Measurements from ENCODE around the gene ALG3. TPM values are rescaled to one million over a fixed set of nuclear protein-coding genes. Genes with fewer than 3 reads are reported as not detected.
"Not testable (repeated sequence)": the region's sequence is repeated elsewhere in the genome, so short reads cannot be mapped to it uniquely, and the experiment has no call there.

Gene ALG3
- total RNA-seq: 48.5 and 53.0 TPM in 2 replicates

- intact Hi-C loops (cut with micrococcal nuclease): loop anchor here (1.0 to 5.0 kb wide), 11 partner anchors 51 to 1456 kb away; partner anchors contain the start of genes ABCC5, ABCF3, AP2M1 and ATP11B
These were observed at the start of gene ALG3 for GRCh38 chr3:184248454-184249411. ALG3 (minus strand) TSS chr3:184248962; CDS start chr3:184248940, 22 bp downstream.

GRCh38 chr3:184296616-184297015 is 47.9 kb upstream of the ALG3 start:
- intact Hi-C loops (cut with micrococcal nuclease): no loop called here

- intact Hi-C loops (cut with micrococcal nuclease): no loop called here
These were observed 47.0 kb upstream of the ALG3 start for GRCh38 chr3:184295771-184296170.

- intact Hi-C loops (cut with micrococcal nuclease): no loop called here
These were observed 43.1 kb upstream of the ALG3 start for GRCh38 chr3:184291738-184292445.

- intact Hi-C loops (cut with micrococcal nuclease): no loop called here
These were observed 42.4 kb upstream of the ALG3 start for GRCh38 chr3:184291044-184291737.

- intact Hi-C loops (cut with micrococcal nuclease): no loop called here
These were observed 41.6 kb upstream of the ALG3 start for GRCh38 chr3:184290331-184290730.

GRCh38 chr3:184289426-184289938 is 40.7 kb upstream of the ALG3 start:
- intact Hi-C loops (cut with micrococcal nuclease): loop anchor here (1.0 to 2.0 kb wide), 2 partner anchors 63 to 394 kb away; no protein-coding TSS in a partner anchor

- intact Hi-C loops (cut with micrococcal nuclease): no loop called here
These were observed 35.9 kb upstream of the ALG3 start for GRCh38 chr3:184284696-184285095.

GRCh38 chr3:184283681-184284080 is 34.9 kb upstream of the ALG3 start:
- intact Hi-C loops (cut with micrococcal nuclease): no loop called here

GRCh38 chr3:184282941-184283340 is 34.2 kb upstream of the ALG3 start:
- intact Hi-C loops (cut with micrococcal nuclease): no loop called here

- intact Hi-C loops (cut with micrococcal nuclease): no loop called here
These were observed 28.6 kb upstream of the ALG3 start for GRCh38 chr3:184277366-184277765.

- intact Hi-C loops (cut with micrococcal nuclease): no loop called here
These were observed 27.5 kb upstream of the ALG3 start, which contains the start of gene ECE2 for GRCh38 chr3:184275961-184276910. ECE2 (plus strand) TSS chr3:184276022; CDS start chr3:184276154, 132 bp downstream.

- intact Hi-C loops (cut with micrococcal nuclease): no loop called here
These were observed 26.6 kb upstream of the ALG3 start for GRCh38 chr3:184275381-184275701.

GRCh38 chr3:184272269-184272668 is 23.5 kb upstream of the ALG3 start:
- intact Hi-C loops (cut with micrococcal nuclease): no loop called here

- intact Hi-C loops (cut with micrococcal nuclease): not testable (repeated sequence)
These were observed 18.5 kb upstream of the ALG3 start for GRCh38 chr3:184267249-184267648.

- intact Hi-C loops (cut with micrococcal nuclease): no loop called here
These were observed 14.0 kb upstream of the ALG3 start for GRCh38 chr3:184262764-184263179.

GRCh38 chr3:184261854-184262763 is 13.3 kb upstream of the ALG3 start:
- intact Hi-C loops (cut with micrococcal nuclease): loop anchor here (1.0 to 2.0 kb wide), 2 partner anchors 12 to 37 kb away; partner anchors contain the start of gene PSMD2

GRCh38 chr3:184261270-184261853 is 12.6 kb upstream of the ALG3 start, which contains the start of gene CAMK2N2:
CAMK2N2 (minus strand) TSS chr3:184261553; CDS start chr3:184261285, 268 bp downstream.
- intact Hi-C loops (cut with micrococcal nuclease): loop anchor here (1.0 to 2.0 kb wide), 2 partner anchors 11 to 37 kb away; partner anchors contain the start of gene PSMD2
